Amniotic stem cell (primary cell): ENCODE data around the gene HP.
"Not testable (repeated sequence)": the region's sequence is repeated elsewhere in the genome, so short reads cannot be mapped to it uniquely, and the experiment has no call there.

Source experiments
- DNase-seq: peaks from one replicate; lab custom pipeline; 2025; lab: John Stamatoyannopoulos, UW

The HP gene, protein sequence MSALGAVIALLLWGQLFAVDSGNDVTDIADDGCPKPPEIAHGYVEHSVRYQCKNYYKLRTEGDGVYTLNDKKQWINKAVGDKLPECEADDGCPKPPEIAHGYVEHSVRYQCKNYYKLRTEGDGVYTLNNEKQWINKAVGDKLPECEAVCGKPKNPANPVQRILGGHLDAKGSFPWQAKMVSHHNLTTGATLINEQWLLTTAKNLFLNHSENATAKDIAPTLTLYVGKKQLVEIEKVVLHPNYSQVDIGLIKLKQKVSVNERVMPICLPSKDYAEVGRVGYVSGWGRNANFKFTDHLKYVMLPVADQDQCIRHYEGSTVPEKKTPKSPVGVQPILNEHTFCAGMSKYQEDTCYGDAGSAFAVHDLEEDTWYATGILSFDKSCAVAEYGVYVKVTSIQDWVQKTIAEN

DNA sequence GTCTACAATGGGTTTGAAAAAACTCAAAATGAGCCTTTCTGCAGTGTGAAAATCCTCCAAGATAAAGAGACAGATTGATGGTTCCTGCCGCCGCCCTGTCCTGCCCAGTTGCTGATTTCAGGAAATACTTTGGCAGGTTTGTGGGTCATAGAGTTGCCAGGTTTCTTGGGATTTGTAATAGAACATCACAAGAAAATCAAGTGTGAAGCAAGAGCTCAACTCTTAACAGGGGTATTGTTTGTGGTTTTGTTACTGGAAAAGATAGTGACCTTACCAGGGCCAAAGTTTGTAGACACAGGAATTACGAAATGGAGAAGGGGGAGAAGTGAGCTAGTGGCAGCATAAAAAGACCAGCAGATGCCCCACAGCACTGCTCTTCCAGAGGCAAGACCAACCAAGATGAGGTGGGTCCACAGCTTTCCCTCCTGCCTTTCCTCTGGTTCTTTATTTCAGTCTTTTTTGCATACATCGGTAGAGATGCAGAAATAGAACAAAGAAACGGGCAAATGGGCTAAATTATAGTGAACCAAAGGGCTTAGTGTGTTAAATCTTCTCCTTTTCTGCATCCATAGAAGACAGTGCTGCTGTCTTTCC lies at the start of gene HP:
Gene HP (plus strand): TSS at position 252 of the 594 bp plus-strand sequence. CDS start 148 bp downstream, at position 400.
- not testable (repeated sequence) for DNase-seq

DNA sequence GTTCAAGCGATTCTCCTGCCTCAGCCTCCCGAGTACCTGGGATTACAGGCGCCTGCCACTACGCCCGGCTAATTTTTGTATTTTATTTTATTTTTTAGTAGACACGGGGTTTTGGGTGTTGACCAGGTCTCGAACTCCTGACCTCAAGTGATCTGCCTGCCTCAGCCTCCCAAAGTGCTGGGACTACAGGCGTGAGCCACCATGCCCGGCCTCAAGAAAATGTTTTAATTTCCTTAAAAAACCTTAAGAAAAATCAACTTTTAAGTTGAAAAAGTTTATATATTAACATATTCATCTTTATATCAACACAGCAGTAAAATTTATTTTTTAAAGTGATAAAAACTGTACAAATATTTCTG lies 46.3 kb upstream of the HP start:
- DNase-seq, result not testable (repeated sequence)

DNA sequence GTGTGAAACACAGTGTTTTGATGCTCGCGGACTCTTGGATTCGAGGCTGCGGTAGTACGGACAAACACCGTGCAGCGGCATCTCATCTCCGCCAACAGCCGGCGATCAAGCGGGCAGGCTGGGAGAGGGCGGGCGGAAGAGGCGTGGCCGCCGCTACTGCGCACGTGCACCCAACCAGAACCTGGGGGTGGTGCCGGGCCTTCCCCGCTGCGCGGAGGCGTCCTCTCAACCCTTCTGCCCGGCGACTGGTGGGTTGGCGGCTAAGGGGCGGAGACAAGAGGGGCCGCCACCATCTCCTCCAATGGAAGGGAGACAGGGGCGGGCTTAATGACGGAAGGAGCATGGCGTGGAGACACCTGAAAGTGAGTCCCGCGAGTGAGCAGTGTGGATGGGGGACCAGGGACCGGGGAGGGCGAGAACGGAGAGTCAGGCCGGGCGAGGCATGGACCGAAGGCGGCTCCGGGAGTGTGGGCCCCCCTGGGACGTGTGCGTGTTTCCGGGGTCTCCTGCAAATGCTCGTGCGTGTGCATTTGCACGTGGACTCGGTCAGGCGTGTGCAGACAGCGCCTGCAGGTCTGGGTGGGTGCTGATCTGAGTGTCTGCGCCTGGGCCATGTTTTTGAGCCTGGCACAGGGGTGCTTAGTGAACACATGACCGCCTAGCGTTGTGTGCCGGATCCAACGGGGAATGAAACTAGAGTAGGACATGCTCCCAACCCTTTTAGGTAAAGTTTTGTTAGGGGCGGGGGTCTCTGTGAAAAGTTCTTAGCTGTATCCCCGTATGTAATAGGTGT lies 45.7 kb upstream of the HP start, which contains the start of gene DHODH:
Gene DHODH (plus strand): TSS at position 321 of the 793 bp plus-strand sequence. CDS start 21 bp downstream, at position 342.
- DNase-seq, result peak; percentile 93

DNA sequence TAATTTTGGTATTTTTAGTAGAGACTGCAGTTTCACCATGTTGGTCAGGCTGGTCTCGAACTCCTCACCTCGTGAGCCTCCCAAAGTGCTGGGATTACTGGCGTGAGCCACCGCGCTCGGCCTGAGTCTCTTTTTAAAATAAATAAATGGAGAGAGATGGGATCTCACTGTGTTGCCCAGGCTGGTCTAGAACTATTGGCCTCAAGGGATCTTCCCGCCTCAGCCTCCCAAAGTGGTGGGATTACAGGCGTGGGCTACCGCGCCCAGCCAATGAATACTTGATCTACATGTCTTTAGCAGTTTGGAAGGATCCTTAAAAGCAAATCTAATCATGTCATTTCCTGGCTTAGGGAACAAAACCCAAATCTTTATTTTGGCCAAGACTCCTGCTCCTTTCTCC lies 44.5 kb upstream of the HP start:
- DNase-seq, result no peak

DNA sequence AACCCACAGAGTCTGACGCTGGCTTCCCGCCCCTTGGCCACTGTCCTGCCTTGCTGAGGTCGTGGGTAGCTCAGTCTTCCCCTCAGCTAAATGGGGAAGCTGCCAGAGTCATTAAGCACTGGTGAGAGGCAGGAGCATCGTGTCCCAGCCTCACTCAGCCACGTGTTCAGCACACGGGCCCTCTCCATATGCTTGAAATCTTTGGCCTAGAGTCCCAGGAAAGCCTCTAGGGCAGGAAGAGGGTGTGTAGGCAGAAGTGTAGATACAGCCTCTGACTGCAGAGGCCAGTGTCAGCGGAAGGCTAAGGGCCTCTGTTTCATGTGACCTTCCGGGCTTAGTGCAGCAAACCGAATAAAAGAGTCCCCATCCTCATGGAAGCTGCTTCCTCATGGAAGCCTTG lies 41.7 kb upstream of the HP start:
- DNase-seq, result no peak

DNA sequence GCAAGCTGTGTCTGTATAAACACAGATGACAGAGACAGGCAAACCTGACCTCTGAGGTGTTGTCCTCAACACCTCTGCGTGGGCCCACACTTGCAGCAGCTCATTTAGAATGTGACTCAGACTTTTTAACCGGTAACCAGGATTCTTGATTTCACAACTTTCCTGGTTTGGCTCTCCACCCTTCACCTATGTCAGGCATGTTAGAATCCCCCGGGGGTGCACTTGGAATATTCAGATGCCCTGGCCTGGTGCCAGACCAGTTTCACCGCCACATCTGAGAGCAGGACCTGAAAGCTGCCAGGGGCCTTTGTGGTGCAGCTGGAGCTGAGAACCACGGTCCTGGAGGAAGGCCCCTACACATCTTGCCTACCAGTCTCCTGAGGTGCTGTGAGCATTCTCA lies 40.9 kb upstream of the HP start:
- DNase-seq, result no peak

DNA sequence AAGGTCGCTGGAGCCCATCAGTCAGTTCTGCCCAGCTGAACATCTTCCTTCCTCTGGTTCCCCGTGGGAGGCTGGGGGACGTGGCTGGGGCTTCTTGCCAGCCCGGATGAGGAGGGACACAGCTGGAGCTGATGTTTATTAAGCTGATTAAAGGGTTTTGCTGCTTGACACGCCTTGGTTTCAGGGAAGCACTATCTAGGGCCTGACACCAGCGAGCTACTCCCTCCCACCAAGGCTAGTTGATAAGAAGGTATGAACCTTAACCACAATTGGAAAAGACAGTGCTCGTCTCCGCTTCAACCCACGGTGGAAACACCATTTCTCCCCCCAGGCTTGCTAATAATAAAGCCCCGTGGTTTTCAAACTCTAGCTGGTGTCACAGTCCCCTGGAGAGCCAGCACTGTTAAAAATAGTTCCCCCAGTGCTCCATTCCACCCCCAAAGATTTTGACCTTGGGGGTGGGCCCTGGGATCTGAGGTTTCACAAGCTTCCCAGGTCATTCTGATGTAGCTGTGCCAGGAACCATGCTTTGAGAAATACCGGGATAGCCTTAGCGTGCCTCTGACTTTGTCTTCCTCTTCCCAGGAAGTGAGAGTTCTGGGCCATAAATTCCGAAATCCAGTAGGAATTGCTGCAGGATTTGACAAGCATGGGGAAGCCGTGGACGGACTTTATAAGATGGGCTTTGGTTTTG lies 40.3 kb upstream of the HP start:
- no peak for DNase-seq

DNA sequence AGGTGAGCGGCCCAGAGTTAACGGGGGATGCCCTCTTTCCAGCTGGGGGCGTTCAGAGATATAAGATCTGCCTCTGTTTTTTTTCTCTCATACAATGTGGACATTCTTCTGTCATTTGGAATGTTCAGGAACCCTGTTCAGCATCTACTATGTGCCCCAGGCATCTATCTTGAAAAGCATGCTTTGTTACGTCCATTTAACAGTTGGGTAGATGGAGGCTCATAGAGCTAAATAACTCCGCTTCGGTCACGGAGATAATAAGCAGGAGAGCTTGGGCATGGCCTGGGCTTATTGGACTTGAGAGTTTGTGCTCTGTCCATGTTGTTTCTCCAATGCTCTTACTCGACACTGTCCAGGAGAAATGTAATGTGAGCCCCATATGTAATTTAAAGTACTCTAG lies 39.6 kb upstream of the HP start:
- no peak for DNase-seq

DNA sequence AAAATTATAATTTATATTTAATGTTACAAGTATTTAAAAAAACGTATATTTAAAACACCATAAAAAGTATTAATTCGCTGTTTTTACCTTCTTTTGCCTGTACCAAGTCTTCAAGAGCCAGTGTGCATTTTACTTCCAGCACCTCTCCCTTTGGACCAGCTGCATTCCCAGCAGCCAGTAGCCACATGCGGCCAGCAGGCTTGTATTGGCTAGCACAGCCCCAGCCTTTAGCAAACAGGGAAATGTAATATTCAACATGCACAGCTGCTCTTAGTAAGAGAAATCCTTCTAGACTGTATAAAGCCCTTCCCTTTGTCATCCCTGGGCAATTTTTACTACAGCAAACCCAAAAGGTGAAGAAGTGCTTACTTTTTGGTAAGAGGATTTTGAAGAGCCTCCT lies 39.2 kb upstream of the HP start:
- no peak for DNase-seq

DNA sequence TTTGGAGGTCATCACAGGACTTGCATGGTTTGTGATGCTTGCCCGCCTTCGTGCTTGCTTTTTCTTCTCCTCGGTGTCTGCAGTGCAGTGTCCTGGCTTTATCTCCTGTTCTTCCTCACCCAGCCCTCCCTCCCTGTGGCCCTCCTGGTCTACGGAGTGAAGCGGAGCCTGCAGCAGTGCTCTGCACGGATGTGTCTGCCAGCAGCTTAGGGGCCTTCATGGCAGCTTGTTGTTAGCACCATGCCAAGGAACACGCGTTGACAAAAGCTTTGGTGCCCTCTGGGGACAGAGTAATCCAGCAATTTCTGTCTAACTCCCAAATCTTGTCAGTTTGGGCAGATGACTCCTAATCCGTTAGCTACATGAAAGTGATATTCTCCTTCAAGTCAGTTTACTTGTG lies 35.8 kb upstream of the HP start:
- no peak for DNase-seq

DNA sequence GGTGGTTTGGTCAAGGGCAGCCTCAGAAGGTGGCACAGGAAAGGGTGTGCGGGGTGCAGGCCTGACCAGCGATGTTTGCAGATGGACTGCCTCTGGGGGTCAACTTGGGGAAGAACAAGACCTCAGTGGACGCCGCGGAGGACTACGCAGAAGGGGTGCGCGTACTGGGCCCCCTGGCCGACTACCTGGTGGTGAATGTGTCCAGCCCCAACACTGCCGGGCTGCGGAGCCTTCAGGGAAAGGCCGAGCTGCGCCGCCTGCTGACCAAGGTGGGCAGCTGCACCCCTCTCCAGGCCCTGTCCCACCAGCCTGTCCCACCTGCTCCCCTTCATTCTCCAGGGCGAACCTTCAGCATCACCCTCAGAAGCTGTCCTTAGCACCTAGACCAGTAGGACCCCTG lies 33.3 kb upstream of the HP start:
- no peak for DNase-seq

DNA sequence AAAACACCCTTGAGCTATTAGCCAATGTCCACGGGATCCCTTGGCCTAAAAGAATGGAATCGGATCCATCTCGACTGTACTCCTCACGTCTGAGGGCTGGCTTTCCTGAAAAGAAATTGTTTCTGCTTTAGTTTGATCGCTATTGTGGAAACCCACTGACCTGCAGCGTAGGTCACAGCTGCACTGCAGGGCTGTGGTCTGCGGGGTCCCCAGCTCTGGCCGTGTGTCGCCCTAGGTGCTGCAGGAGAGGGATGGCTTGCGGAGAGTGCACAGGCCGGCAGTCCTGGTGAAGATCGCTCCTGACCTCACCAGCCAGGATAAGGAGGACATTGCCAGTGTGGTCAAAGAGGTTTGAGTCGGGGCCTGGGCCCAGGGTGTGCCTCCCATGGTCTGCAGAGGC lies 32.2 kb upstream of the HP start:
- DNase-seq, result no peak

DNA sequence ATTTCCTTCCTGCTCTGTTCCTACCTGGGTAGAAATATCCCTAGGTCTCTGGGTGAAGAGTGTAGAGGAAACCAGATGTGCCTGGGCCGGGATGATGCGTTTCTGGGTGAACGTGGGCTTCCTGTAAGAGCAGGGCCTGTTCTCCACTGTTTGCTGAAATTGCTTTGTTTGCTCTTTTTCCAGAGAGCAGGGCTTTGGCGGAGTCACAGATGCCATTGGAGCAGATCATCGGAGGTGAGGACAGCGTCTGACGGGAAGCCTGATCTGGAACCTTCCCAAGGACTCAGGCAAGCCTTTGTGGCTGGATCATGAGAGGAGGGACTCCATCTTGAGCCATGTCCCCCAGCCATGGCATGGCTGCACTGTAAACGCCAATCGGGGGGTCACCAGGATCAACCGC lies 30.3 kb upstream of the HP start:
- no peak for DNase-seq

DNA sequence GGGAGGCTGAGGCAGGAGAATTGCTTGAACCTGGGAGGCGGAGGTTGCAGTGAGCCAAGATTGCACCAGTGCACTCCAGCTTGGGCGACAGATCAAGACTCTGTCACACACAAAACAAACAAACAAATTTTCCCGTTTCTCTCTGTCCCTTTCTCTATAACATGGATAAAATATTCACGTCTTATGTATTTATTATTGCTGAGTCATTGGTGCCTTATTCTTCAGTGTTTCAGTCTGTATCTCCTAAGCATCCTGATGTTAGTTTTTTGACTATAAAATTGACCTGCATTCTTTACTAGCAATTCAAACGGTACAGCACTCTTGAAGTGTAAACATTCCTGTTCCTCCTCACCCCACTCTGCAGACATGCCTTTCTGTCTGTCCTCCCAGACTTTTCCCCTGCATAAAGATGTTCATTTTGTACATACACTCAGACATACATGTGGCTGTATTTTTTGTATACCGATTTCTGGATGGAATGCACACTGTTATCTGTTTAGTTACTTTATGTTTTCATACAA lies 29.4 kb upstream of the HP start:
- DNase-seq, result no peak

DNA sequence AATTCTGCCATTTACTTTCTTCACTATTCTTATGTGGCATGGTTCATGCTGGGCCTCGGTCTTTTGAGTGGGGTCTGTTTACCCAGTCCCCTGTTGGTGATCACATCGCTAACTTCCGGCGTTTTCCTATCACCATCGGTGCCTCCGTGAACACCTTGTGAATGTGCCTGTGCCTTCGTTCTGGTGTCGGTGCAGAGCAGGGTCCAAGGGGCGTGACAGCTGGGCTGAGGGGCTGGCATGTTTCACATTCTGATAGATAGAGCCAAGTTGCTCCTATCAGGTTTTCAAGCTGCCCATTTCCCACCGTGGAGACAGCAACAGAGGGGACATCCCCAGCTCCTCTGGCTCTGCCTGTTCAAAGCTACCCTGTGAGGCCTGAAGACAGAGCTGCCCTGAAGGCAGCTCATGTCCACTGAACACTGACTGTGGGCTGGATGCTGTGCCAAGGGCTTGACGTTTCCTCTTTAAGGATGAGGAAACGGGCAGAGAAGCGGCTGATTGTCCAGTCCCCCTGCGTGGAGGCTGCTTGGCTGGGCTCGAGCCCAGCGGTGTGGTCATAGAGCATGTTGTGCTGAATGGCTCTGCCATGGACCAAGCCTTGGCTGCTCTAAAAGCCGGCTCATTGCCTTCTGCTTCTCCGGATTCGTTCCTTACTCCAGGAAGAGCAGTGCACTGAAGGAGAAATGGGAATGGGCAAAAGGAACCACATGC lies 28.7 kb upstream of the HP start:
- no peak for DNase-seq

DNA sequence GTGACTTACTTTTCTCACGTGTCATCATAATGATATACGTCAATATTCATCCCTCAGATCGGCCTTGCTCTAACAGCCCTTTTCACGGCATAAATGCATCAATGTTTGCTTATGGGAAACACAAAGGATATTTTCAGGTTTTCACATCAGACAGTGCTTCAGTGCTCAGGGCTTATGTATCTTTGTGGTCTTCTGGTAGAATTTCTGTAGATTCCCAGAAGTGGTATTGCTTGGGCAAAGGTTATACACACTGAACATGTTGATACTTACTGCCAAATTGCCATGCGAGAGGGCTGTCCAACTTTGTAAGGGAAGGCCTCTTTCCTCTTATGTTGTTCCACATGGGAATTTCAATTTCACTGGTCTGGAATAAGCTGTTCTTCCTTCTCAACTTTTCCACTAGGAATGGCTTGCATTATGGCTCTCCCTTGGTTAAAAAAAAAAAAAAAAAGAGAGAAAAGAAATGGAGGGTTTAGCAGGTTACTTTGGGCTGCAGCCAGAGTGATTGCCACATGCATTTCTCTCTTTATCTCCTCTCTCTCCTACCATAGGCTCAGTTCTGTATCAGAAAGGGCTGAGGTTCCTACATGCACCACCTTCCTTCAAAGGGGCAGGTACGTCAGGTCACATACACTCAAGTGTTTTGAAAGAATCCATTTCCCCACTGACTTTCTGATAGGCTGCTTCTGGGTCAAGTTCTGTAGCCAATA lies 26.5 kb upstream of the HP start:
- DNase-seq, result no peak

DNA sequence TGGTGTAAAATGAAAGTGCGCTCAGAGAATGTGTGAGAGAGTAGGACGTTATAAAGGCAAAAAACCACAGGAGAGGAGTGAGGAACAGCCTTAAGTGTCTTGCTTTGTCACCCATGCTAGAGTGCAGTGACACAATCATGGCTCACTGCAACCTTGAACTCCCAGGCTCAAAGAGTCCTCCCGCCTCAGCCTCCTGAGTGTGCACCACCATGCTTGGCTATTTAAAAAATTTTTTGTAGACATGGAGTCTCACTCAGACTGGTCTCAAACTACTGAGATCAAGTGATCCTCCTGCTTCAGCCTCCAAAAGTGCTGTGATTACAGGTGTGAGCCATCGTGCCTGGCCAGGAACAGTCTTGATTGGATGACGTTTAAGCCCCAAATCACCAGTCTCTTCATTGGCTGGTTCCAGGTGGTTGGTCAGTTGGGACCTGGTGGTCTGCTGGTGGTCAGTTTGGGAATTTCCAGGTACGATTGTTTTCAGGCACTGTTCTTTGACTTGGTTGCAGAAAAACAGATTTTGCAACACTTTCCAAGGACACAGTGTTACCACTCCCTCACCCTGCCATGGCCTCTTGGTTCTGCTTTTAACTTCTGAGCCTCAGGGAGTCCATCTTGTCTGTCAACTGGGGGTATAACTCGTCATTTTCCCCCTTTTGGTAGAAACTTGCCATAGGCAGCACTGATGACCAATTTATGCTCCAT lies 24.6 kb upstream of the HP start:
- DNase-seq, result no peak

DNA sequence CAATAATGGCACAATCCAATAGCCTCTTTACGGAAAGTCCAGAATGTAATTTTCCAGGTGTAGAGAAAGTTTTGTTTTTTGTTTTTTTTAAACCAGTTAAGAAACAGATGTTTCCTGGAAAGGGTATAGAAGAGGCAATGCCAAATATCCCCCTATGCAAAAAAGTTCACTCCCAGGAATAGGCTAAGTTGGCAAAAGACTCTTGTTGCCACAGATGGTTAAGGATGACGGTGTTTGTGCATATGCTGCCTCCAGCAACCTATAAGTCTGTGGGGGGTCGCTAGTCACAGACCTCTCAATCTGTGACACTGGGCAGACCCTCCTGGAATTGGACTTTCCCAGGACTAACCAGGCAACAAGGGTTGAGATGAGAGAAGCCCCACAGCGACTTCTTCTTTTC lies 20.9 kb upstream of the HP start:
- no peak for DNase-seq

DNA sequence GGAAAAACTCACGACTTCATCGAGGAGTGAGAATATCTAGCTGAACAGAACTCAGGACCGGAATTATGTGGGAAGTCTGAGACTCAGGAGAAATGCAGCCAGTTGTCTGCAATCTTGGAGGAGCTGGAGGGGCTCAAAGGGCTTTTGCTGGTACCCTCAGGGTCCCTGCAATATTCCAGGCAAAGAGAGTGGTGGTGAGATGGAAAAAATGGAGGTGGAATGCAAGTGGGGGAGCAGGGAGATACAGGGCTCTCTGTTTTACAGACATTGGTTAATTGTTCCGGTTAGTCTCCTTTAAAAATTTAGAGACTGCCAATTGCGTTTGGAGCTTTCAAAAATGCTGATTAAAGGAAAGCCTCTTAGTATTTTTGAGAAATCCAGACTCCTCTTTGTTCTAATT lies 18.2 kb upstream of the HP start:
- DNase-seq, result no peak

DNA sequence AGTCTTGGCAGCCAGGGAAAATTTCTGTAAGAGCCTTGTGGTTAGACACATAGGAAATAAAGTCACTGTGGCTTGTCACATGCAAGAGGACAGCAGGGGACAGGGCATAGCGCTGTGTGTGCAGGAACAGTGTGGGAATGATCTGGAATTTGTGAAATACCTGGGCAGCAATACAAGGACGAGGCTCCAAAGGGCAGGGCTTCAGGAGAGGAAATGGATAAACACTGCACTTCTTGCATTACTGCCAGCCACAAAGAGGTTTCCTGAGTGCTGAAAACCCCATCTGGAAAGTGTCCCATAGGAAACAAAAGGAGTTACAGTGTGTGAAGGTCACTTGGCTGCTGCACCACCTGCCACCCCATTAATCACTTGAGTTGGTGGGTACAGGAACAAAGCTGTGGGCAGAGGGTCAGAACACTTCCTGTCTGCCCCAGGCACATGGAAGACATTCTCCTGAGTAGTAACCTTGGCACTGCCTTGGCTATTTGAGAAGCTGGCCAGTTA lies 12.1 kb upstream of the HP start:
- DNase-seq, result no peak
